ENCODE measurements around the gene IER5L.

- peak in 1 of 2 donors; percentile 52 for TF ChIP-seq POLR2A (IDR thresholded peaks at IDR 0.05)
- TF ChIP-seq, protein P1, sequence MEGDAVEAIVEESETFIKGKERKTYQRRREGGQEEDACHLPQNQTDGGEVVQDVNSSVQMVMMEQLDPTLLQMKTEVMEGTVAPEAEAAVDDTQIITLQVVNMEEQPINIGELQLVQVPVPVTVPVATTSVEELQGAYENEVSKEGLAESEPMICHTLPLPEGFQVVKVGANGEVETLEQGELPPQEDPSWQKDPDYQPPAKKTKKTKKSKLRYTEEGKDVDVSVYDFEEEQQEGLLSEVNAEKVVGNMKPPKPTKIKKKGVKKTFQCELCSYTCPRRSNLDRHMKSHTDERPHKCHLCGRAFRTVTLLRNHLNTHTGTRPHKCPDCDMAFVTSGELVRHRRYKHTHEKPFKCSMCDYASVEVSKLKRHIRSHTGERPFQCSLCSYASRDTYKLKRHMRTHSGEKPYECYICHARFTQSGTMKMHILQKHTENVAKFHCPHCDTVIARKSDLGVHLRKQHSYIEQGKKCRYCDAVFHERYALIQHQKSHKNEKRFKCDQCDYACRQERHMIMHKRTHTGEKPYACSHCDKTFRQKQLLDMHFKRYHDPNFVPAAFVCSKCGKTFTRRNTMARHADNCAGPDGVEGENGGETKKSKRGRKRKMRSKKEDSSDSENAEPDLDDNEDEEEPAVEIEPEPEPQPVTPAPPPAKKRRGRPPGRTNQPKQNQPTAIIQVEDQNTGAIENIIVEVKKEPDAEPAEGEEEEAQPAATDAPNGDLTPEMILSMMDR (IDR thresholded peaks at IDR 0.05 in 4 of 5, conservative IDR thresholded peaks at IDR 0.05 in 1 of 5), result peak; percentile 38 to 82 (median 75)
These were observed 34.8 kb downstream of the IER5L start for GRCh38 chr9:129143031-129143927.

Measured in gastrocnemius medialis (tissue), 4 donors.